RPMI8226 (cell line): ENCODE results near the gene IL2RA.
A peak's percentile ranks its signal among the peaks of the same experiment; 100 is the strongest.
"Not testable (repeated sequence)": the region's sequence is repeated elsewhere in the genome, so short reads cannot be mapped to it uniquely, and the experiment has no call there.

Experiments
- DNase-seq: peaks from one replicate; pipeline ENCODE4 v3.0.0-alpha.2; 2015

IL2RA gene

GRCh38 chr10:6011558-6011957 is 50.6 kb downstream of the IL2RA start:
- DNase-seq: no peak

DNA sequence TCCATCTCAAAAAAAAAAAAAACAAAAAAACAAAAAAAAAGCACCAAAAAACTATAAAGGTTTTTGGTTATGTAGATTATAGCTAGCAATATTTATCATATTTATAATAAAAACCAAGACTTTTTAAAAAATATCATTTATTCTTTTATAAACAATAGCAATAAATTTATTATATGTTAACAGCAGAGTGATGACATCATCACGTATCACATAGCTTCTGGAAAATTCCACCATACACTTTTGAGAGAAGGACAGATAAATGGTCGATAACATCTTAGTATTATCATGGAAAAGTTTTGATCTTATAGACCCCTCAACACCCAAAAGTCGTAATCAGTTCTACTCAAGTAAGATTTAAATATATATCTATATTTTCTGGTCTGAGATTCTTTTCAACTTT is 51.6 kb downstream of the IL2RA start:
- DNase-seq: no peak

DNA sequence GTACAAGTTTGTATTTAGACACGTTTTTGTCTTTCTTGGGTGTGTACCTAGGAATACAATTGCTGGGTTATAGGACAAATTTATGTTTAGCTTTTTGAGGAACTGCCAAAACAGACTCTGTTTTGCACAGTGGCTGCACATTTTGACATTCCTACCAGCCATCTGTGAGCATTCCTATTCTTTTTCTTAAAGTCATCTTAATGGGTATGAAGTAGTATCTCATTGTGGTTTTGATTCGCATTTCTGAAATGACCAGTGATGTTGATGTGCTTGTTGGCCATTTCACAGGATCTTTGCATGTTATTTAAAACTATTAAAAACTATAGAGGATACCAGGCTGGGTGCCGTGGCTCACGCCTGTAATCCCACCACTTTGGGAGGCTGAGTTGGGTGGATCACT is 52.2 kb downstream of the IL2RA start:
- no peak for DNase-seq

DNA sequence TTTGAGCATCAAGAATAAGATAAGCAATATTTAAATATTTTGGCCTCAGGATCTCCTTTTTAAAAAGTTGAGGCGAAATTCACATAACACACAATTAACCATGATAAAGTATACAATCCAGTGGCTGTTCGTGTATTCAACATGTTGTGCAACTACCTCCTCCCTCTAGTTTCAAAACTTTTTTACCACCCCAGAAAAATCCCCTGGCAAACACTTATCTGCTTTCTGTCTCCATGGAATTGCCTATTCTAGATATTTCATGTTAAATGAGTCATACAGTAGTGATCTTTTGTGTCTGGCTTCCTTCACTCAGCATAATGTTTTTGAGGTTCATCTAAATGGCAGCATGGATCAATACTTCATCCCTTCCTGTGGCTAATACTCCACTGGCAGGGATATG is 53.0 kb downstream of the IL2RA start:
- DNase-seq: no peak

DNA sequence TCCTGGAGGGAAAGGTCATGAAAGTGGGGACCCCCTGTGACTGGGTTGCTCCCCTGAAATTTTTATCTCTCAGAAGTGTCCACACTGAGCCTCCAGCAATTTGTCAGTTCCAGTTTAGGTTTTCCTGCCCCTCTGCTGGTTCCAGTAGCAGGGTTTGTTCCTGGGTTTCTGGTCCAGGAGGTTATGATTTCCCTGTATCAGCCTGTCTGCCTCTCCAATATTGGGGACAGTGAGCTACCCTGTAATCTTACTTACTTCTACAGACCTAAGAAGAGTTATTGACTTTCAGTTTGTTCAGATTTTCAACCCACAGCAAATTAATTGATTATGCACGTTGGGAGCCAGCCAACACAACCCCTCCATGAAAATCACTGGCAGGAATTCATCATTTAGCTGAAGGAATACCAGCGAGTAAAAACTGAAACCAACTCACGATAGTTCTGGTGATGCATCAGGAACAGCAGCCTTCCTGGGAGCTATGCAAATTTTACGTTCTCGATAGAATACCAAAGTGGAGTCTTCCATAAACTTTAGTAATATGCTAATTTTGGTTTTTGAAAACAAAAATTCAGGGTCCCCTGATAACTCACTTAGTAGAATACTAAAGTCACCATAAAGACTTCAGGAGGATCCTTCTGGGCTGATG is 53.5 kb downstream of the IL2RA start:
- DNase-seq: no peak

GRCh38 chr10:6006991-6007390 is 55.2 kb downstream of the IL2RA start:
- no peak for DNase-seq

- DNase-seq: no peak
Measured at GRCh38 chr10:6006546-6006945, 55.6 kb downstream of the IL2RA start.

DNA sequence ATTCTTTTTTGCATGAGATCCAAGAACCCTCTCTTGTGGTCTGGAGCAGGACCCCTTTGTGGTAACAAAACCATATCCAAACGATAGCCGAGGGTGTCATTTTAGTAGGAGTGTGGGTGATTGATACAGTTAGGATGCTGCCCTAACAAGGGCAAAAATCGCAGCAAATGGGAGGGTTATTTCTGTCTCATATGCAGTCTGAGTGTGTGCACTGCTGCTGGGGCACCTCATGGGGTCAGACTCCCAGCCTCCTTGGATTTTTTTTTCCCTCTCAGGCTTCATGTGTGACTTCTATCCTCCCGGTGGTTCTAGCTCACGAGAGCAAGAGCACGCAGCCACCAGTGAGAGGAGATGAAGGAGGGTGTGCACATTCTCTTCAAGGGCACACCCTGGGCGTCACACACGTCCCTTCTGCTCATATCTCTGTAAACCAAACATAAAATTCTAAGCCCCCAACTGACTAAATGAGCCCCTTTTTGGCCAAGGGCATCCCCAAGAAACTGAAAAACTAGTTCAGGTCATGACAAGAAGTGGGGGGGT is 56.2 kb downstream of the IL2RA start:
- DNase-seq: no peak

GRCh38 chr10:6005161-6005804 is 56.9 kb downstream of the IL2RA start:
- DNase-seq: not testable (repeated sequence)

DNA sequence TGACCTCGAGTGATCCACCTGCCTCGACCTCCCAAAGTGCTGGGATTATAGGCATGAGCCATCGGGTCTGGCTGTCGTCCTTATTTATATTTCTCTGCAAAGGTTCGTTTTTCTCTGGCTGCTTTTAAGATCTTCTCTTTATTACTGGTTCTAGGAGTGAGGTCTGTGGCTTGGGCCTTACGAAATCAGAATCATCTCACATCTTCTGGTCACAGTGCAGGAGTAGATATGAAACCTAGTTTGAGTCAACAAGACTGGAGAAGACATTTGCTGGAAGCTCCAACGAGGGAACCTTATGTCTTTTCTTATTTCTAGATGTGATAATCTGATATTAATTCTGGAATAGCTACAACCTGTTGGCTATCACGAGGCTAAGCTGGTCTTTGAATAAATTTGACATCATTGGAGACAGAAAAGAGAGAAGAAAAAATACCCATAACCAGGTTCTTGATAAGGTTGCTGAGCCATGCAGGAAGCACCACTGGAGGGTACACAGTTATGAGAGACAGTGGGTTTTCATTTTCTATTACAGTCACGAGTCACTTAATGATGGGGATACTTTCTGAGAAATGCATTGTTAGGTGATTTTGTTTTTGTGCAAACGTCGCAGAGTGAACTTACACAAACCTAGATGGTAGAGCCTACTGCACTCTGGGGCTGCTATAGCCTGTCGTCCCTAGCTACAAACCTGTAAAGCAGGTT is 59.2 kb downstream of the IL2RA start:
- no peak for DNase-seq

GRCh38 chr10:5999440-6000165 is 62.6 kb downstream of the IL2RA start:
- no peak for DNase-seq

DNA sequence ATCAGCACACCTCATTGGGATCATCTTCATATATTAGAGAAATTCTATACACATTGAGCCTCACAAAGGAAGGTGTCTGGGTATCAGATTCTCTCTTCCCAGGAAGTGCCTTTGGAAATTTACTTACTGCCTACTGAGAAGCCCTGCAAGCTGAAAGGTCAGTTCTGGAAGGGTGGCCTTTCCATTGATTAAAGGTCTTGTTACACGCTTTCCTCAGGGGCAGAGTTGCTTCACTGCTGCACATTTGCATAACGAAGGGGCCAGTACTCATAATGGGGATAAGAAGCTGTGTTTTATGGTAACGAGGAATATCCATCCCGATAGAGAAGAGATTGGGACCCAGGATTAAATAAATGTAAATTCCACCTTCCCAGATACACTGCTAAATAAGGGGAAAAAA is 65.5 kb downstream of the IL2RA start:
- no peak for DNase-seq

DNA sequence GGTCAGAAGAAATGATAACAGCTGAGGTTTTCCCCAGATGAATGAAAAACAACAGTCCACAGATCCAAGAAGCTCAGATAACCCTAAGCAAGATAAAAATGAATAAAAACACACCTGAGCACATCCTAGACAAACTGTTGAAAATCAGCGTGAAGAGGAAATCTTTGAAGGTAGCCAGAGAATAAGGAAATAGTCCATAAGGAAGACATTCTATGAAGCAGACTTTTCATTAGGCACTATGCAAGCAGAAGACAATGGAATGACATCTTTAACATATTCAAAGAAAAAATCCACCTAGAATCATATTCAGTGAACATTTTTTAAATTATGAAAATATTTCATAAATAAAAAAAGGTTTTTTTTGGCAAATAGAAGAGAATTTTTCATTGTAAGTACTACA is 69.8 kb downstream of the IL2RA start:
- no peak for DNase-seq

GRCh38 chr10:5991708-5992107 is 70.5 kb downstream of the IL2RA start:
- no peak for DNase-seq

DNA sequence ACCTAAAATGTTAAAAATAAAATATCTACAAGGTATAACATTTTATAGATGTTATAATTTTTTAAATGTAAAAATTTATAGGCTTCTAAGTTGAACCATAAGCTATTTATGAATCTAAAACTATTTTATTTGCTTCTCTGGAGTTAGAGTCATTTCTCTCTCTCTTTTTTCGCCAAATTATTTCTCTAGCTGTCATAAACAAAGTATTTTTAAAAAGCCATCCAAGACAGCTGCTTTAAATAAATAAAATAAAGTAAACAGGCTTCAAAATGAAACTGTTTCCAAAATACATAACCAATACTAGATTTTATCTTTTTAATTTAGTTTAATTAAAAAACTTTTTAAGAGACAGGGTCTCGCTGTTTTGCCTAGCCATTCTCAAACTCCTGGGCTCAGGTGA is 72.4 kb downstream of the IL2RA start:
- DNase-seq: no peak

GRCh38 chr10:5988336-5988920 is 73.7 kb downstream of the IL2RA start:
- DNase-seq: no peak

DNA sequence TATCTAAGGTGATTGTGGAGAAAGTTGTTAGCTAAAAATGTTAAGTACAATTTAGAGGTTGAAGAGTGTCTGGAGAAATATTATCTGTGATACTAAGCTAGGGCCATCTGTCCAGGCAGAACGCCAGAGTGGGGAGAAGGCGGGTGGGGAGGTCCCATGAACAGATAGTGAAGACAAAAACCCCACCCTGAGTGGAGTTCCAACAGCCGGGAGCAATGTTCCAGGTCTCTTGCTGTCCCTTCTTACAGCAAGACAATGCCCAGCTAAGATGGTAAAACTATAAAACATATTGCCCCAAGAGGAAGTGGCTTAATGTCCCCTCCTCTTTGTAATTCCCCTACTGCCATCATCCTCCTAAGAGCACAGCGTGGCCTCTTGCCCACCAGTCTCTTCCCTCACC is 74.4 kb downstream of the IL2RA start:
- no peak for DNase-seq

DNA sequence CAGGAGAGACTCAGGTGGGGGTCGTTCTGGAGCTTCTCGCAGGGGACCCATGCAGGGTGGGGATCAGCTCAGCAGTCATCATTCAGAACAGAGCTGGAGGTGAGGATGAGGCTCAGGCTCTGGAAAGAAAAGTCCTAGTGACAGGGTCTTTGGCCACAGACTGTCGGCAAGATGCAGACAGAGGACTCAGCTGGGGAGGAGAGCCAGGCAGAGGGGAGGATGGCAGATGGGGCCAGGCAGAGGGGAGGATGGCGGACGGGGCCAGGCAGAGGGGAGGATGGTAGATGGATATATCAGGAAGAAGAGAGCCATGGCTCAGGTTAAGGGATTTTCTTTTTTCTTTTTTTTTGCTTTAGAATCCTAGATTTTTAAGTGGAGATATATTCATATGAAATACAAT is 77.1 kb downstream of the IL2RA start:
- DNase-seq: no peak

DNA sequence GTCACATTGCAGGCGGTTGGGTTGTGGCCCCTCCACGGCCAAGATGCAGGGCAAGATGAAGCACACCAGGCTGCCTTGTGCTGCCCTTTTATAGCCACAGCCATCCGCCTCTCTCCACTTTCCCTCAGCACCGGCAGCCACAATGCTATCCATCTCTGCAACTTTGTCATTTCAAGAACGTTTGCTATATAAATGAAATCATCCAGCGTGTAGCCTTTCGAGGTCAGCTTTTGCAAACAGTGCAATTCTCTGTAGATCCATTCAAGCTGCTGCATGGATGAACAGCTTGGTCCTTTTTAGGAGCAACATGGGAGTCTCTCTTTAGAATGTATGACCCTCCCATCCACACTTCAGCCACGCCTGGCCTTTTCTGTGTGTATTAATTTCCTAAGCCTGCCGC is 78.4 kb downstream of the IL2RA start:
- no peak for DNase-seq

GRCh38 chr10:5981529-5981928 is 80.6 kb downstream of the IL2RA start:
- DNase-seq: no peak

- no peak for DNase-seq
Measured at GRCh38 chr10:5978230-5978489, 84.0 kb downstream of the IL2RA start.

GRCh38 chr10:5977471-5978229 is 84.5 kb downstream of the IL2RA start, which contains the start of gene IL15RA:
TSS of gene IL15RA (minus strand) at chr10:5977543. CDS start at chr10:5977492, 51 bp downstream.
- peak; percentile 91 for DNase-seq
